Sigmoid colon (tissue), 4 donors: Measurements from ENCODE around the gene HDAC6.

Experiments
- CTCF ChIP-seq, 4 experiments: fragments of 450-650 bp in 3 of 4; fragments of 200-600 bp in 1 of 4; IDR thresholded peaks; one replicate each; pipeline ENCODE4 v1.5.1; 2016 to 2019; ENCODE audit warnings: antibody characterized with exemption in 4 of 4, mild to moderate bottlenecking in 3 of 4, moderate library complexity in 2 of 4
- POLR2AphosphoS5 ChIP-seq, 4 donors: sonication (generic); formaldehyde crosslinking; IDR thresholded peaks; one replicate each; pipeline ENCODE4 v1.6.1; 2017; ENCODE audit warnings: antibody characterized with exemption in 4 of 4

- TF ChIP-seq CTCF (IDR thresholded peaks at IDR 0.05) (no peak), POLR2AphosphoS5 (IDR thresholded peaks at IDR 0.05) (no peak)
Observed at GRCh38 chrX:48786341-48786800, 15.5 kb upstream of the HDAC6 start, which contains the start of gene GATA1.
